ENCODE data around the gene OPCML. TPM values are rescaled to one million over a fixed set of nuclear protein-coding genes. Genes with fewer than 3 reads are reported as not detected.

OPCML gene
- total RNA-seq, 2 donors from 2014 or later, result 0.34 TPM; not detected in 1

DNA sequence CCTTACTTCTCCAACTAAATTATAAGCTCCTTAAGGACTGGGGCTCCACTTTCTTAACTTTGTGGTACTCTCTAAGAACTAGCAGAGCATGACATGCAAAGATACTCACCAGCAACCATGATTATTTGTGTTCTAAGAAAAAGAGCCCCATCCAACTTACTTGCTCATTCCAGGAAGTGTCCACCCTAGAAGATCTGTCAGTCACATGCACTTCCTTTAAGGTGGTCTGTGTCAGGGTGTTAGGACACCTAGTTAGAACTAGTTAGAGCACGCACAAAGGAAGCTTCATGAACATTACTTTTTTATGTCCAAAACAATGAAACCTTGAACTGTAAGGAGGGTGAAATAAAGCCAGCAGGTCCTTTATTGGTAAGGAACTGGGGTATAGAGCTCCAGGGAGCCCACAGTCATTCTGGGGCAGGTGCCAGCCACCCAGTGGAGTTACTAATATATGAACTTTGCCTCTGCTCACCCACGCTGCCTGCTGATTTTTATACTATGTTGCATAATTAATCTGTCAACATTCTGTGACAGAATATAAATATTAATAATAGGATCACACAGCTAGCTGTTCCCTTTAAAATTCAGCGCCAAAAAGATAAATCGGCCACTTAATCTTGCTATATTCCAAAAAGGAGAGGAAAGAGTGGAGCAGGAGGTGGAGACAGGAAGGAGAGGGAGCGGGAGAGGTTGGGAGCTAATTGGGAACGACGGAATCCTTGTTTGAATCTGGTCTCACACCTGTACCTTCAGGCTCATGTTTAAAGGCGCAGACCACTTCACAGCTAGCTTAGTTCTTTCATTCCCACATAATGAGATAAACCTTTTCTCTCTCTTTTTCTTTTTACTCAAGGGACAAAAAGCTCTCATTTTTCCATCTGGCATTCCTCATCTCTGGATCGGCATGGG, 755.0 kb downstream of the OPCML start:
- WGBS, result 33% methylated on average over 9 of the region's 9 CpGs
- TF ChIP-seq POLR2AphosphoS5 (IDR thresholded peaks at IDR 0.05), result no peak
- TF ChIP-seq, protein P1, sequence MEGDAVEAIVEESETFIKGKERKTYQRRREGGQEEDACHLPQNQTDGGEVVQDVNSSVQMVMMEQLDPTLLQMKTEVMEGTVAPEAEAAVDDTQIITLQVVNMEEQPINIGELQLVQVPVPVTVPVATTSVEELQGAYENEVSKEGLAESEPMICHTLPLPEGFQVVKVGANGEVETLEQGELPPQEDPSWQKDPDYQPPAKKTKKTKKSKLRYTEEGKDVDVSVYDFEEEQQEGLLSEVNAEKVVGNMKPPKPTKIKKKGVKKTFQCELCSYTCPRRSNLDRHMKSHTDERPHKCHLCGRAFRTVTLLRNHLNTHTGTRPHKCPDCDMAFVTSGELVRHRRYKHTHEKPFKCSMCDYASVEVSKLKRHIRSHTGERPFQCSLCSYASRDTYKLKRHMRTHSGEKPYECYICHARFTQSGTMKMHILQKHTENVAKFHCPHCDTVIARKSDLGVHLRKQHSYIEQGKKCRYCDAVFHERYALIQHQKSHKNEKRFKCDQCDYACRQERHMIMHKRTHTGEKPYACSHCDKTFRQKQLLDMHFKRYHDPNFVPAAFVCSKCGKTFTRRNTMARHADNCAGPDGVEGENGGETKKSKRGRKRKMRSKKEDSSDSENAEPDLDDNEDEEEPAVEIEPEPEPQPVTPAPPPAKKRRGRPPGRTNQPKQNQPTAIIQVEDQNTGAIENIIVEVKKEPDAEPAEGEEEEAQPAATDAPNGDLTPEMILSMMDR (IDR thresholded peaks at IDR 0.05), result no peak
- TF ChIP-seq POLR2A (IDR thresholded peaks at IDR 0.05), result no peak
- no peak overlapping the region for H3K27ac ChIP-seq
- no peak for DNase-seq (ENCODE audit: low spot score)
- no peak overlapping the region for H3K4me3 ChIP-seq
- no peaks in the 10 kb centered on the region for H3K4me1 ChIP-seq (replicated peaks)
- H3K36me3 ChIP-seq, result no peaks in the 10 kb centered on the region
- no peaks in the 10 kb centered on the region for H3K27me3 ChIP-seq (replicated peaks; ENCODE audit: insufficient read depth)
- H3K9me3 ChIP-seq, result no peaks in the 10 kb centered on the region
- intact Hi-C loops (cut with DNase I), result no loop called here

DNA sequence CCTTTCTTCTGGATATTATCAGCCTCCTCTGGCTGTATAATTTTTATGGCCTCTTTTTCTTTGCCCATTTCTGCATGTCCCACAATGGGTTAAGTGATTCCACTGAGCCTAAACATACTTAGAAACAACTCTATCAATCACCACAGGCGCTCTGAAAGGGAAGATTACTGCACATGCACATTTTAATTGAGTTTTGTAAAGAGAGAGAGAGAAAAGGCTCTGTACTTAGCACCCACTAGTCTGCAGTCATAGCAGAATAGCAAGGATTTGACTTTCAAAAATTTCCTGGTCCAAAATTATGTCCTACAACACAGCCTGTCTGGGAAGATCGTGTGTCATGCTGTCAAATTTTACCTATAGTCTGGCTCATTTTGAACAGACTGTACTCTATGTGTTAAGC, 758.5 kb downstream of the OPCML start:
- TF ChIP-seq, protein P1 (IDR thresholded peaks at IDR 0.05), result no peak
- TF ChIP-seq POLR2A (IDR thresholded peaks at IDR 0.05) (no peak), POLR2AphosphoS5 (IDR thresholded peaks at IDR 0.05) (no peak)

DNA sequence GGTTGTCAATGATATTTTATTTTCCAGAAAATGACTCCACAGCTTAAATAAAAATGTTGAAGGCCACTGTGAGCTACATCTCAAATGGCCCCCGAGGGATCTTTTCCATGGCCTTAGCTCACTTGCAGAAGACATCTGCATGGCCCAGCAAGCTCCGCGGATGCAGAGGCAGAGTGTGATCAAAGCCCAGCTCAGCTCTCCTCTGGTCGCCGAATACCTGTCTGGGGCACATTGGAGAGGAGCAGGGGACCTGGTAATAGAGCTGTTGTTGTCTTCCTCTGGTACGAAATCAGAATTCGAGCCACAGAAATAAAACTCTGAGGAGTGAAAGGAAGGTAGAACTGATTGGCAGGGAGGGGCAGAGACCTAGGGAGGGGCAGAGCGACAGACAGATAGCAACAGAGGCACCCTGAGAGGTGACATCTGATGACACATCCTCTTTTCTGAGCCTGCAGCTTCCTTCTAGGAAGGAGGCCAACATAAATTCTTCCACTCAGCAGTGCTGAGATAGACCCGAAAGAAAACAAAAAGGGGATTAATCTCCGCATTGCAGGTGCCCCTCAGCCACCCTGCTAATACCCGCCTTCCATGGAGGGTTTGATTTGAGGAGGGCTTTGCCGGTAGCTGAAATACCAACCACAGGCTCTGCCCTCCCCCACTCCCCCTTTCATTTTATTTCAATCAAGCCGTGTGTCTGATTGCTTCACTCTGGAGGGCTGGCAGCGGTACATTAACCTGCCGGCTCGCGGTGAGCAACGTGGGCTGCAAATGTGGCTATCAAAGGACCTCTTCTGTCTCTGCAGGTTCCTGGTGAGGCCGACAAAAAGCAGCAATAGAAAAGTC, 759.4 kb downstream of the OPCML start:
- Histone ChIP-seq H3K27ac (no peak overlapping the region), H3K4me1 (replicated peaks) (no peaks in the 10 kb centered on the region), H3K36me3 (no peaks in the 10 kb centered on the region), H3K27me3 (replicated peaks; ENCODE audit: insufficient read depth) (no peaks in the 10 kb centered on the region), H3K4me3 (no peak overlapping the region), H3K9me3 (no peaks in the 10 kb centered on the region)
- intact Hi-C loops (cut with DNase I), result no loop called here
- no peak for DNase-seq (ENCODE audit: low spot score)
- 54% methylated on average over 19 of the region's 19 CpGs for WGBS
- TF ChIP-seq POLR2AphosphoS5 (IDR thresholded peaks at IDR 0.05) (no peak), POLR2A (IDR thresholded peaks at IDR 0.05) (no peak)
- TF ChIP-seq, protein P1 (IDR thresholded peaks at IDR 0.05), result no peak

More for the DNA sequence above, 758.5 kb downstream of the OPCML start:
- Histone ChIP-seq H3K36me3 (no peaks in the 10 kb centered on the region), H3K27me3 (replicated peaks; ENCODE audit: insufficient read depth) (no peaks in the 10 kb centered on the region), H3K27ac (no peak overlapping the region), H3K4me1 (replicated peaks) (no peaks in the 10 kb centered on the region), H3K4me3 (no peak overlapping the region), H3K9me3 (no peaks in the 10 kb centered on the region)
- intact Hi-C loops (cut with DNase I), result no loop called here
- DNase-seq (ENCODE audit: low spot score), result no peak
- 61% methylated on average over 2 of the region's 2 CpGs for WGBS

DNA sequence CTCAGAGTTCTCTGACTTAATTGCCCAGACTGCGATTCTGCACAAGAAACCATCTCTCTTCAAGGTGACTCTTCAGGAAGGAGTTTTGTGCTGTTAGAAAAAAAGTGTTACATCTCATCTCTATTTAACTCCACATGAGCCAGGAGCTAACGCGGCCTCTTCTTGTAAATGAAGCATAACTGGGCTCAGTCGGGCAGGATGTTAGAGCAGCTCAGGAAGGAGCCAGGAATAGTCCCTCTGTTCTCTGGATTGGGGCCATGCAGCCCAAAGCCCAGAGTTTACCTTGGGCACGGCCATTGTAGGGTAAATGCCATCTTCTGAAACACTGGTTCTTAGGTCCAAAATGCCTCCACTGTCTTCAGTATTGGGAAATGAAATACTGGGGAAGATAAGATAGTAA, 760.6 kb downstream of the OPCML start:
- H3K27me3 ChIP-seq (replicated peaks; ENCODE audit: insufficient read depth), result no peaks in the 10 kb centered on the region
- H3K4me3 ChIP-seq, result no peak overlapping the region
- no peaks in the 10 kb centered on the region for H3K9me3 ChIP-seq
- H3K36me3 ChIP-seq, result no peaks in the 10 kb centered on the region
- intact Hi-C loops (cut with DNase I), result no loop called here
- H3K4me1 ChIP-seq (replicated peaks), result no peaks in the 10 kb centered on the region
- DNase-seq (ENCODE audit: low spot score), result no peak
- 76% methylated on average over 5 of the region's 5 CpGs for WGBS
- H3K27ac ChIP-seq, result no peak overlapping the region
- TF ChIP-seq POLR2A (IDR thresholded peaks at IDR 0.05) (no peak), POLR2AphosphoS5 (IDR thresholded peaks at IDR 0.05) (no peak)
- TF ChIP-seq, protein P1 (IDR thresholded peaks at IDR 0.05), result no peak

All from prostate gland (tissue), 2 donors.